GM21529 (cell line): ENCODE results near the gene MFAP1.

Experiments
- ATAC-seq: cut with Tn5 transposase; IDR thresholded peaks from one replicate; pipeline ENCODE4 v1.9.1; 2021; ENCODE audit not compliant: unreplicated experiment

MFAP1 gene

DNA sequence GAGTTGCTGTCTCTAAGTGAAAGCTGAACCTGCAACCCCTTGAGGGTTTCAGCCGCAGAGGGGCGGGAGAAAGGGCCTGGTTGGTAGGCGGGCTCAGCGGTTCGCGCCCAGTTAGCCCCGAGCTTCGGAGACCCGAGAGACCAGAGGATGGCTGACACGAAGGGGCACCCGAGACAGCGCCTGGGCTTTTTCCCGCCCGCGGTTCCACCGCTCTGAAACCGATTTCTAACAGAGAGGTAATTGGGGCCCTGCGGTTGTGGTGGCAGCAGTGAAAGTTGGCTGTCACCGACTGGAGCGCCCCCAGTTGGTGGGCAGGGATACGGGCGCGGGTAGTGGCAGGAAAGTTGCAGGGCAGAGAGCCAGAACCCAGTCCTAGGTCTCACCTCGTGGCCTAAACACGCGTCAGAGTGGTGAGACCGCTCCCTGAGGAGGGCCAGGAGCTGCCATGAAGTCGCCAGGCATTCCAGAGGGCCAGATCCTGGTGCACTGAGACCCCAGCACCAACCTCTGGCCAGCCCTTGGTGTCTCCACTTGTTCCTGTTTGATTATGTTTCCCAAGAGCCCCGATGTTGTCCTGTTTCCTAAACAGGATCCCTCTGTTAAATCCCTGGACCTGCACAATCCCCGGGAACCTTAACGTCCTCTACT, 47.1 kb downstream of the MFAP1 start:
- ATAC-seq: peak; percentile 54

DNA sequence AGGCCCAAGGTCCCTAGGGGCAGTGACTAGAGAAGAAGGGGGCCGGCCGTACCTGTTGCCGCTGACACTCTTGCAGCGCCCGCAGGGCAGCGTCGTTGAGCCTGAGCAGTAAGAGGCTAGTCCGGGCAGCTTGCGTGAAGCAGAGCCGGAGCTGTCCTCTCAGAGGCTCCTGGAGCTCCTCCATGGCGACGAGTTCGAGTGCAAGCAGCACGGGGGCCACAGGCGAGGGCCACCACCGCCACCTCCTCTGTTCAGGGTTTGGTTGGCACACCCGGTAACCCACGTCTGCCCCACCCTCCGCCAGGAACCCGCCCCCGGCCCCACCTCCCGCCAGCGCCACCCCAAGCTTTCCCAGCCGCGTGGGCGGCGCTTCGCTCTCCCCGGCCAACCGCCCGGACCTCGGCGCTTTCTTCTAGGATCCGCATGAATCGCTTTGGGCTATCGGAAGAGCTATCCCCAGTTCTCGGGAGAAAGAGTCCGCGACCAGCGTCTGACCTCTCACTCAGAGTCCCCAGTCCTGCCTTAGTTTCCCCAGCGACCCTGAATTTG, 47.7 kb downstream of the MFAP1 start, which contains the start of gene ELL3:
Gene ELL3 (minus strand): TSS at position 249 of the 549 bp plus-strand sequence. CDS start 65 bp downstream, at position 184.
- ATAC-seq: peak; percentile 32

DNA sequence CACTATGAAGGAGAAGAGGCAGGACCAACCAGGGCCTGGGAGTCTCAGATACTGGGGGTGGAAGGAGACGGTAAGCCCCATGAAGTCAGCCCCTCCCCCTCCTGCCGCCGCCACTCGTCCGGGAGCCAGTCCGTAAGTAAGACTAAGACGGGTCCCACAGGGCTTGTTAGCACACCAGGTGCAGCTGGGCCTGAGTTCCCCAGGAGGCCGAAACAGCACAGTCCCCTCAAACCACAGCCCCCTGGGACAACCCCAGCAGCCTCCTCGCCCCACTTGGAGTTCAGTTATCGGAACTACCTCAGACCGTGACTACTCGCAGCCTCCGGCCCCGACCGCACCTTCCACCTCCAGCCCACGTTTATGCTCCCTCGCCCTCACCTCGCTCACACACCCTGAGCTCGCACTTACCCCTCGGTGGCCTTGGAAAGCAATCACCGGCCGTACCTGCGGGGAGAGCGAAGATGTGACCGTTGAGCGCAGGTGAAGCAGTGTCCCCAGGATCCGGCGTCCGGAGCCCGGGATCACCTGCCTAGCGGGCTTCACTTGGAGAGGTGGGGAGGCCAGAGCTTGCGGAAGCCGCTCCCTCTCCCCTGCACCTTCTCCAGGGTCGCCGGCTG, 48.3 kb downstream of the MFAP1 start:
- ATAC-seq: peak; percentile 68

DNA sequence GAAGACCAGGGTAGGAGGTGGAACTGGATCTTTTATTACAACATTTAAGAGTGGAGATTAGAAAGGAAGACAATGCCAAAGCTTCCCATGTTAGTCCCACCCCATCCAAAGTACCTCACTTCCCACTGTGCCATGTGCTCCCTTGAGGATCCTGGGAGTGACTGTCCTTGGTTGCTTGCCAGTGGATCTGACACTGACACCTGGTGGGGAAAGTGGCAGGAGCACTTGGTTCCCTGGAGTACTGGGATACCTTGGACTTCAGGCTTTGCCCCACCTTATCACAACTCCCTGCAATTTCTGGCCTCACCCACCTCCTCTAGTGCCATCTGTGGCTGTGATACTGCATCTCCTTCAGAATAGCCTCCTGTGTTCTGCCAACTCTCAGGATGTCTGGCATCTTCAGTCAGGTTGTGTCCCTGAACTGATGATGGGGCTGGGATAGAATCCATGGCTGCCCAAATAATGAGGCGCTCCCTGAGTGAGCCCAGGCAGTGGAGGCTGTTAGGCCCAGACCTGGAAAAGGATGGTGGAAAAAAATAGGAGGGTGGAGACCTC, 49.0 kb downstream of the MFAP1 start:
- no peak for ATAC-seq

DNA sequence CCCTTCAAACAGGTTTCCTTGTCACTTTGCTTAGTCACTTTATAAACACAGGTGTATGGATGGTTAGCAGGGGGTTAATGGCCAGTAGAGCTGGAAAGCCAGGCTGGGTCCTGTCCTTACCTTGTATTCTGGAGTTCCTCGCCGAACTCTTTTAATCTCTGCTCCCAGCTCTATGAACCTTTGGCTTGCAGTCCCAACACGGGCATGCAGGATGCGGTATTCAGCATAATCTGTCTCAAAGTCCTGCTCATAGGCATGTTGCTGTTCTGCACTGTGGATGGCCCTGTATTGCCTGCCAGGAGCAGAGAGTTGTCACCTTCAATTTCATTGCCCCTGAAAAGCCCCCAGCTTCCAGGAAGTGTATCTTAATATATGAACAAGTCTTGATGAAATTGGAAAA, 50.4 kb downstream of the MFAP1 start:
- no peak for ATAC-seq

DNA sequence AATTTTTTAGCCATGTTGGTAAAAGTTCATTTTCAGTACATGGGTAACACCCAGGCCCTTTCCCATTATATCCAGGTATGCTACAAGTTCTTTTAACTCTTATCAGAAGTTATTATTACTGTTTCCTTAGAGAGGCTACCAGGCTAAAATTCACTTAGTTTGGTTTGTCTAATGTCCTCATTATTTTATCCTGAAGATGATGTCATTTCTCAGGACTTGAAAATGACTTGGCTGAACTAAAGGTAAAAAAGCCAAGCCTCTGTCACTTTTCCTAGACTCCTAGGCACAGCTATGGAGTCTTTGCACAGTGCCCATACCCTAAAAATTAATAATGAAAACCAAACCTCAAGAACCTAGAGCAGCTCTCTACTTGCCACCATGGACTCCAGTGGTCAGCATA, 51.9 kb downstream of the MFAP1 start:
- no peak for ATAC-seq

DNA sequence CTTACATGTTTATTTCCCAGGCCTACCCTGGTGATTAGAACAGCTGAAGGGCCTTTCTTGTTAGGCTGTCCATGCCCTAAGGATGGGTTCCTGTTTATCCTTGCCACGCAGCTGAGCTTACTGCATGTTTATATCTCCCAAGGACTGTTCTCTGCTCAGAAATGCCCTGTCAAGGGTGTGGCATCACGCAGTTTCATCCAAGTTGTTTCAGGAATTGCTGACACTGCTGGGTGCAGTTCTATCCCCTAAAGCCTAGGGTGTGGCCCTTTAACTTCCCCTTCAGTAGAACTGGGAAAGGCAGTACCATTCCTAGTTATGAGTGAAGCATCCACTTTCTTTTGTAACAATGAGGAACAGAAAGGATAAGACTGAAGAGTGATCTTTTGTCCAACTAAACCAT, 52.7 kb downstream of the MFAP1 start:
- ATAC-seq: no peak

DNA sequence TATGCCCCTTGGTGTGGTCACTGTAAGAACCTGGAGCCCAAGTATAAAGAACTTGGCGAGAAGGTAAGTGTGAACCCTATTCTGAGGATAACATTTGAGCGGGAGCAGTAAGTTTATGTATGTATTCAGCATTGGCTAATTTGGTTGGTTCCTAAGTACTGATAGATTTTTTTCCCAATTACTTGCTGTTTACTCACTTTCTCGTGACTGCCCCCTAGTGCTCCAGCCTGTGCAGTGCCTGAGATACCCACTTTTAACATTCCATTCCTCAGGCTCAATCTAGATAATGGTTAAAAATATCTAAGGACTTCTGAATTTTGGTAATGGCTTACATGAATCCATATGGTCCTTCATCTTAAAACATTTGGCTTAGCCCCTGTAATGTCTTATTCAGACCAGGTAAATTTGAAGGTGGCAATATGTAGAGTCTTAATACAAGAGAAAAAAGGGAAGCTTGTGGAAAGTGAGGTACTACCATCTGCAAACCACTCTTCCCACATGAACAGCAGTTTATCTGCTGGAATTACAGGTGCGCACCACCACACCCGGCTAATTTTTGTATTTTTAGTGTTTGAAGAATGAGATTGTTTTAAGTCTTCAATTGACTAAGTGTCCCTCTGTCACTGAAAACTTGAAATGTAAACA, 54.8 kb downstream of the MFAP1 start:
- ATAC-seq: no peak

DNA sequence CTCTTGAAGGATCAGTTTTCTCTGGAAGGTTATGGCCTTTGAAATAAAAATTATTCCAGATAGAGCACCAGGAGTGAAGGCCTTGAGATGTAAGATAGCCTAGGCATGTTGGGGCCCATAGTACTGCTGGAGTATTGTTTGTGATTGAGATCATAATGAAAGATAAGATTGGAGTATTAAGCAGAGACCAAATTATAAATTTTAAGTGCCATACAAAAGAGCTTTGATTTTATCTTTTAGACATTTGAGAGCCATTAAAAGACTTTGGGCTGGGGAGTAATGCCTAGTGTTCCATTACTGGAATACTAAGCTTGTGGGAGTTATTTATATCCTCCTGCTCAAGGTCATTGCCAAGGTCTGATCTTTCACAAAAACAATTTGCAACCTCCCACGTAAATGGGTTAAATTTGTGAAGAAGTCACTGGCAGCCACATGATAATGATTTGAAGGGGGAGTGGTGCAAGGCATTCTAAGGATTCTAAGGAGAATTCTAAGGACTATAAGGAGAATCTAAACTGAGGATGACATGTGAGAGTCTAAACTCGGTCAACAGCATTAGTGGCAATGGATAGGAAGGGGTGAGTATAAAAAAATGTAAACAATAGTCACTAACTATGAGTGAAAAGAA, 60.6 kb downstream of the MFAP1 start:
- ATAC-seq: no peak

DNA sequence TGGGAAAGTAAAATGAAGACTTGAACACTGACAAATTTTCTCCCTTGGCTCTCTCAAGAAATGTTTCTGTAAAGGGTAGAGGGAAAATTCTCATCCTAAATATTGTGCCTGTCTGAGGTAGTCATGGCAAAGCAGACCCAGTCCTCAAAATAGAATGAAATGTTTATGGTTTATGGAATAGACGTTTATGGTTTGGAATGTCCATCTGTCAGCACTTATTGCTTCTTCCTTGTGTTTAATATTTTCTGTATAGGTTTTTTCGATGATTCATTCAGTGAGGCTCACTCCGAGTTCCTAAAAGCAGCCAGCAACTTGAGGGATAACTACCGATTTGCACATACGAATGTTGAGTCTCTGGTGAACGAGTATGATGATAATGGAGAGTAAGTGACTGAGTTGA, 61.7 kb downstream of the MFAP1 start:
- ATAC-seq: no peak
